ENCODE measurements around the gene VAV2. TPM values are rescaled to one million over a fixed set of nuclear protein-coding genes. Genes with fewer than 3 reads are reported as not detected.

The VAV2 gene
- total RNA-seq, 1 experiment from 2014 or later = 24.7 TPM

- no TSS peak for BruUV-seq (replicated peaks)
- TF ChIP-seq TCF7L2 (IDR thresholded peaks at IDR 0.05; ENCODE audit: low read depth, low read length) = no peak
- peak; percentile 88 for TF ChIP-seq CTCF (IDR thresholded peaks at IDR 0.05)
Observed at GRCh38 chr9:133792721-133793470, 199.2 kb downstream of the VAV2 start.

GRCh38 chr9:133791735-133792649 lies 200.1 kb downstream of the VAV2 start:
- intact Hi-C loops (cut with micrococcal nuclease; ENCODE audit: unreplicated experiment) = no loop called here

More at GRCh38 chr9:133792721-133793470, 199.2 kb downstream of the VAV2 start:
- peak; percentile 41 for DNase-seq (ENCODE audit: low read depth, low spot score)
- peaks cover 6% of the 10 kb centered on the region for H3K4me1 ChIP-seq (ENCODE audit: control insufficient read depth, insufficient read depth, low read length)
- H3K36me3 ChIP-seq (ENCODE audit: control insufficient read depth, insufficient read depth, low read length) = no peaks in the 10 kb centered on the region
- intact Hi-C loops (cut with micrococcal nuclease; ENCODE audit: unreplicated experiment) = loop anchor here (1.0 kb wide), 1 partner anchor 201 kb away; no protein-coding TSS in a partner anchor
- no peak overlapping the region for H3K4me3 ChIP-seq (ENCODE audit: low read depth in 2 of 2, low read length in 2 of 2)
- H3K9me3 ChIP-seq (ENCODE audit: control insufficient read depth, insufficient read depth, low read depth, low read length) = no peaks in the 10 kb centered on the region
- ChIA-PET POLR2A (no interaction called here), CTCF (no interaction called here)
- in situ Hi-C loops (cut with HindIII; ENCODE audit: low pct_unique_long_range_greater_than_20kb, low sequenced_read_pairs) = no loop called here
- H3K27ac ChIP-seq (ENCODE audit: low read length) = no peak overlapping the region
- peak; percentile 89 for ATAC-seq
- H3K27me3 ChIP-seq (ENCODE audit: control insufficient read depth, insufficient read depth, low read length) = no peaks in the 10 kb centered on the region

GRCh38 chr9:133791069-133791468 lies 201.1 kb downstream of the VAV2 start:
- ChIA-PET CTCF (no interaction called here), POLR2A (no interaction called here)
- in situ Hi-C loops (cut with HindIII; ENCODE audit: low pct_unique_long_range_greater_than_20kb, low sequenced_read_pairs) (no loop called here), intact Hi-C loops (cut with micrococcal nuclease; ENCODE audit: unreplicated experiment) (no loop called here)
- DNase-seq (ENCODE audit: low read depth, low spot score) (no peak), ATAC-seq (no peak)
- no peak for TF ChIP-seq SIN3A (IDR thresholded peaks at IDR 0.05; ENCODE audit: borderline replicate concordance, insufficient read depth, low read depth, low read length)
- no peak for TF ChIP-seq POLR2AphosphoS5 (IDR thresholded peaks at IDR 0.05; ENCODE audit: low read depth, low read length)
- TF ChIP-seq CTCF (IDR thresholded peaks at IDR 0.05) = no peak
- no peak for TF ChIP-seq TCF7L2 (IDR thresholded peaks at IDR 0.05; ENCODE audit: low read depth, low read length)
- no peak for TF ChIP-seq REST (IDR thresholded peaks at IDR 0.05; ENCODE audit: insufficient read depth in 1 of 2, low read depth in 2 of 2, low read length in 1 of 2)
- no peak overlapping the region for H3K27ac ChIP-seq (ENCODE audit: low read length)
- H3K36me3 ChIP-seq (ENCODE audit: control insufficient read depth, insufficient read depth, low read length) = no peaks in the 10 kb centered on the region
- H3K4me3 ChIP-seq (ENCODE audit: low read depth in 2 of 2, low read length in 2 of 2) = no peak overlapping the region
- no peaks in the 10 kb centered on the region for H3K9me3 ChIP-seq (ENCODE audit: control insufficient read depth, insufficient read depth, low read depth, low read length)
- BruUV-seq (replicated peaks) = no TSS peak
- H3K4me1 ChIP-seq (ENCODE audit: control insufficient read depth, insufficient read depth, low read length) = peaks cover 6% of the 10 kb centered on the region
- H3K27me3 ChIP-seq (ENCODE audit: control insufficient read depth, insufficient read depth, low read length) = no peaks in the 10 kb centered on the region

More at GRCh38 chr9:133791735-133792649, 200.1 kb downstream of the VAV2 start:
- Histone ChIP-seq H3K9me3 (ENCODE audit: control insufficient read depth, insufficient read depth, low read depth, low read length) (no peaks in the 10 kb centered on the region), H3K4me1 (ENCODE audit: control insufficient read depth, insufficient read depth, low read length) (peaks cover 6% of the 10 kb centered on the region), H3K4me3 (ENCODE audit: low read depth in 2 of 2, low read length in 2 of 2) (no peak overlapping the region), H3K27me3 (ENCODE audit: control insufficient read depth, insufficient read depth, low read length) (no peaks in the 10 kb centered on the region), H3K27ac (ENCODE audit: low read length) (no peak overlapping the region), H3K36me3 (ENCODE audit: control insufficient read depth, insufficient read depth, low read length) (no peaks in the 10 kb centered on the region)
- ATAC-seq (no peak), DNase-seq (ENCODE audit: low read depth, low spot score) (no peak)
- BruUV-seq (replicated peaks) = no TSS peak
- POLR2A ChIA-PET = no interaction called here
- CTCF ChIA-PET = no interaction called here
- in situ Hi-C loops (cut with HindIII; ENCODE audit: low pct_unique_long_range_greater_than_20kb, low sequenced_read_pairs) = no loop called here
- no peak for TF ChIP-seq TCF7L2 (IDR thresholded peaks at IDR 0.05; ENCODE audit: low read depth, low read length)
- no peak for TF ChIP-seq CTCF (IDR thresholded peaks at IDR 0.05)
- no peak for TF ChIP-seq SIN3A (IDR thresholded peaks at IDR 0.05; ENCODE audit: borderline replicate concordance, insufficient read depth, low read depth, low read length)
